HL-60 (cell line): Measurements from ENCODE around the gene RPSA.

Source experiments
- POLR2AphosphoS5 ChIP-seq: IDR thresholded peaks from 2 replicates; pipeline ENCODE4 v1.6.1; 2012; ENCODE audit warnings: low read depth
- TF ChIP-seq, protein P1 (sequence below): IDR thresholded peaks from one replicate; pipeline ENCODE4 v1.5.1; 2011; ENCODE audit warnings: low read length, control low read depth, inconsistent platforms; ENCODE audit not compliant: insufficient read depth

DNA sequence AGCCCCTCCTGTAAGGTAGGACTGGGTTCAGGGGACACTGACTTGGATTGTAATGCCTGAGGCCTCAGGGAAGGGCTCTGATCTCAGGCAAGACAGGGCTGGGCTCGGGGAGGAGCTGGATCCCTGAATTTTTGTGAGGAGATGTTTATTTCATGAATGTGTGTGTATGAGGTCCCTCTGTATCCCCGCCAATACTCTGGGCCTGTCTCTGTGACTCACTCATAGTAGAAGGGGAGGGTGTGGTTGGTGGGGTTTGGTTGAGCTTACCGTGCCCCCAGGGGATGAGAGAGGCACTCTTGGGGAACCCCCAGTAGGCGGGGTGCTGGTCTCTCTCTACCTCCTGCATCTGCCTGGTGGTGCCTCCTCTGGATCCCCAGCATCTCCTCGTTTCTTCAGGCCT, 28.1 kb downstream of the RPSA start:
- TF ChIP-seq, protein P1, sequence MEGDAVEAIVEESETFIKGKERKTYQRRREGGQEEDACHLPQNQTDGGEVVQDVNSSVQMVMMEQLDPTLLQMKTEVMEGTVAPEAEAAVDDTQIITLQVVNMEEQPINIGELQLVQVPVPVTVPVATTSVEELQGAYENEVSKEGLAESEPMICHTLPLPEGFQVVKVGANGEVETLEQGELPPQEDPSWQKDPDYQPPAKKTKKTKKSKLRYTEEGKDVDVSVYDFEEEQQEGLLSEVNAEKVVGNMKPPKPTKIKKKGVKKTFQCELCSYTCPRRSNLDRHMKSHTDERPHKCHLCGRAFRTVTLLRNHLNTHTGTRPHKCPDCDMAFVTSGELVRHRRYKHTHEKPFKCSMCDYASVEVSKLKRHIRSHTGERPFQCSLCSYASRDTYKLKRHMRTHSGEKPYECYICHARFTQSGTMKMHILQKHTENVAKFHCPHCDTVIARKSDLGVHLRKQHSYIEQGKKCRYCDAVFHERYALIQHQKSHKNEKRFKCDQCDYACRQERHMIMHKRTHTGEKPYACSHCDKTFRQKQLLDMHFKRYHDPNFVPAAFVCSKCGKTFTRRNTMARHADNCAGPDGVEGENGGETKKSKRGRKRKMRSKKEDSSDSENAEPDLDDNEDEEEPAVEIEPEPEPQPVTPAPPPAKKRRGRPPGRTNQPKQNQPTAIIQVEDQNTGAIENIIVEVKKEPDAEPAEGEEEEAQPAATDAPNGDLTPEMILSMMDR: no peak
- no peak for TF ChIP-seq POLR2AphosphoS5
